ENCODE measurements around the gene GREM2.

DNA sequence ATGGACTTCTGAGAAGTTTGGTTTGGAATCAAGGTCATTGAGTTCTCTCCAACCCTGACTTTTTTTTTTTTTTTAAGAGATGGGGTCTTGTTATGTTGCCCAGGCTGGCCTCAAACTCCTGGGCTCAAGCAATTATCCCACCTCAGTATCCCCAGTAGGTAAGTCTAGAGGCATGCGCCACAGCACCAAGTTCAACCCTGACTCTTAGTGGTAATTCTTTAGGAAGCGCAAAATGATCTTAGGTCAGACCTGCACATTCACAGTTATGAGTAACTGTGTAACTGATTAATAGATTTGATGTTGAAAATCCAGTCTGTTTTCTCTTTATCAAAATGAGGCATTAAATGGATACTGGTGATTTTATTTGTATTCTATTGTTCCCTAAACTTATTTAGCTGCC lies 95.9 kb downstream of the GREM2 start:
- TF ChIP-seq CTCF (conservative IDR thresholded peaks at IDR 0.05) (no peak), ZFX (IDR thresholded peaks at IDR 0.05) (no peak)

Measured in C4-2B (cell line).